GM20431 (cell line): ENCODE results near the gene STX8.

Experiments
- in situ Hi-C: fragments of 300-500 bp; cut with MseI, MboI; formaldehyde crosslinking; loops from one replicate; pipeline ENCODE4 v1.15.0; 2020; ENCODE audit warnings: low sequenced_read_pairs; ENCODE audit not compliant: unreplicated experiment

STX8 gene

GRCh38 chr17:9513266-9513665 lies 62.4 kb downstream of the STX8 start:
- in situ Hi-C loops = no loop called here

- in situ Hi-C loops = no loop called here
These were observed 63.1 kb downstream of the STX8 start for GRCh38 chr17:9512323-9513168.

- in situ Hi-C loops = no loop called here
These were observed 66.3 kb downstream of the STX8 start for GRCh38 chr17:9509236-9509816.

GRCh38 chr17:9499041-9499440 lies 76.6 kb downstream of the STX8 start:
- in situ Hi-C loops = no loop called here

GRCh38 chr17:9498490-9498889 lies 77.1 kb downstream of the STX8 start:
- in situ Hi-C loops = no loop called here

GRCh38 chr17:9488556-9488955 lies 87.1 kb downstream of the STX8 start:
- in situ Hi-C loops = no loop called here

GRCh38 chr17:9487406-9487805 lies 88.2 kb downstream of the STX8 start:
- in situ Hi-C loops = no loop called here

GRCh38 chr17:9484789-9485188 lies 90.8 kb downstream of the STX8 start:
- in situ Hi-C loops = no loop called here

GRCh38 chr17:9479964-9480363 lies 95.7 kb downstream of the STX8 start:
- in situ Hi-C loops = no loop called here

GRCh38 chr17:9478889-9479288 lies 96.7 kb downstream of the STX8 start:
- in situ Hi-C loops = no loop called here

GRCh38 chr17:9475101-9475658 lies 100.4 kb downstream of the STX8 start:
- in situ Hi-C loops = no loop called here

- in situ Hi-C loops = no loop called here
These were observed 101.9 kb downstream of the STX8 start for GRCh38 chr17:9473711-9474110.

GRCh38 chr17:9472541-9472940 lies 103.1 kb downstream of the STX8 start:
- in situ Hi-C loops = no loop called here

GRCh38 chr17:9472094-9472493 lies 103.5 kb downstream of the STX8 start:
- in situ Hi-C loops = no loop called here

GRCh38 chr17:9470171-9470570 lies 105.4 kb downstream of the STX8 start:
- in situ Hi-C loops = no loop called here

GRCh38 chr17:9468937-9469336 lies 106.7 kb downstream of the STX8 start:
- in situ Hi-C loops = no loop called here

- in situ Hi-C loops = no loop called here
These were observed 107.1 kb downstream of the STX8 start for GRCh38 chr17:9468532-9468931.

- in situ Hi-C loops = no loop called here
These were observed 108.1 kb downstream of the STX8 start for GRCh38 chr17:9467518-9467917.

GRCh38 chr17:9465210-9465921 lies 110.3 kb downstream of the STX8 start:
- in situ Hi-C loops = no loop called here

GRCh38 chr17:9457005-9457404 lies 118.6 kb downstream of the STX8 start:
- in situ Hi-C loops = no loop called here

- in situ Hi-C loops = no loop called here
These were observed 119.3 kb downstream of the STX8 start for GRCh38 chr17:9456330-9456729.
